ENCODE data around the gene IGSF22.
A peak's percentile ranks its signal among the peaks of the same experiment; 100 is the strongest.
"Not testable (repeated sequence)": the region's sequence is repeated elsewhere in the genome, so short reads cannot be mapped to it uniquely, and the experiment has no call there.

The IGSF22 gene

GRCh38 chr11:18691467-18692140 lies 34.4 kb downstream of the IGSF22 start:
- not testable (repeated sequence) for DNase-seq (ENCODE audit: low read depth in 1 of 2, low spot score in 1 of 2)

- DNase-seq (ENCODE audit: low read depth in 1 of 2, low spot score in 1 of 2), result no peak
Measured at GRCh38 chr11:18684267-18684666, 41.7 kb downstream of the IGSF22 start.

GRCh38 chr11:18682466-18682865 lies 43.5 kb downstream of the IGSF22 start:
- no peak for DNase-seq (ENCODE audit: low read depth in 1 of 2, low spot score in 1 of 2)

DNA sequence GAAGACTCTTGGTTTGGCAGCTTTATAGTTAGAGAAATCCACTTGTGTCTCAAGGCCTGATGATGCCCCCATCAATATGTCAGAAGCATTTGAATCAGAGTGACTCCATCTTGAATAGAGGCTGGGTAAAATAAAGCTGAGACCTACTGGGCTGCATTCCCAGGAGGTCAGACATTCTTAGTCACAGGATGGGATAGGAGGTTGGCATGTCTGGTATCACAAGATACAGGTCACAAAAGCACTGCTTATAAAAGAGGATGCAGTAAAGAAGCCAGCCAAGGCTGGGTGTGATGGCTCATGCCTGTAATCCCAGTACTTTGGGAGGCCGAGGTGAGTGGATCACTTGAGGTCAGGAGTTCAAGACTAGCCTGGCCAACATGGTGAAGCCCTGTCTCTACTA lies 44.0 kb downstream of the IGSF22 start:
- not testable (repeated sequence) for DNase-seq (ENCODE audit: low read depth in 1 of 2, low spot score in 1 of 2)

DNA sequence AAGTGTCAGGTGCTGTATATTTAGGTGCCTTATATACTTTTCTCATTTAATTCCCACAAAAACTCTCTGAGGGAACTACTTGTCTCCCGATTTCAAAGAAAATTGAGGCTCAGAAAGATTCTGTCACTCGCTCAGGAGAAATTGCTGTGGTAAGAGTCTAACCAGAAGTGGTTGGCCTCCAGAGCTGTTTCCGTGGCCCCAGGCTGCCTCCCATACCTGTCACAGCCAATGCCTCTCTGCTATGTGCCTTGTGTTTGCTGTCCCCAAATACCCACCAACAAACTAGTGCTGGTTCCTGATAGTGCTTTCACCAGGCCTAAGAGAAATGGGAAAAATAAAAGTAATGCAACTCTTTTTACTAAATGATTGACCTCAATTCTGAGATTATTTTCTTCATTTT lies 48.4 kb downstream of the IGSF22 start:
- DNase-seq (ENCODE audit: low read depth in 1 of 2, low spot score in 1 of 2), result no peak

DNA sequence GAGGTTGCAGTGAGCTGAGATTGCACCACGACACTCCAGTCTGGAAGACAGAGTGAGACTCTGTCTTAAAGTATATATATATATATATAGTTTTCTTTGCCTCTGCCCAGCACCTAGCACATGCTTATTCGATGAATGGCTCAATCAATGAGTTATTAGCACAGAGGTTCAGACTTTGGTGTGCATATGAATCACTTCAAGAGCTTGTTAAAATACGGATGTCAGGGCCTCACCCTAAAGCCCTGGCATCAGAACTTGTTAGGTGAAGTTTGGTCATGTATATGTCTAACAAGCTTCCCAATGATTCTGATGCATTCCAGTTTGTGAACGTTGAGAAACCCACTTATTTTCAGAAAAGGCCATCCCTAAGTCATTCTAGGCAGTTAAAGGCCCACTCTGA lies 49.2 kb downstream of the IGSF22 start:
- no peak for DNase-seq (ENCODE audit: low read depth in 1 of 2, low spot score in 1 of 2)

DNA sequence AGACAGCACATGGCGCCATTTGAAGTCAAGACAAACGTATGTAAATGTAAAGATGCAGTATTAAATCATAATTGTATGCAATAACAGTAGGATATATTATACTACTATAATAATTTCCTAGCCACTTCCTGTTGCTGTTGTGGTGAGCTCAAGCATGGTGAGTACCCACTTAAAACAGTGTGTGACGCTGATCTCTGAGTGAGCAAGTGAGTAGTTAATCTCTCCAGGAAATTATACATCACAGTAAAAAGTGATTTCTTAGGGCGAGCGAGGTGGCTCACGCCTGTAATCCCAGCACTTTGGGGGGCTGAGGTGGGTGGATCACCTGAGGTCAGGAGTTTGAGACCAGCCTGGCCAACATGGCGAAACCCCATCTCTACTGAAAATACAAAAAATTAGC lies 53.8 kb downstream of the IGSF22 start:
- peak in 1 of 2 donors; percentile 7 for DNase-seq (ENCODE audit: low read depth in 1 of 2, low spot score in 1 of 2)

GRCh38 chr11:18671246-18671645 lies 54.7 kb downstream of the IGSF22 start:
- no peak for DNase-seq (ENCODE audit: low read depth in 1 of 2, low spot score in 1 of 2)

DNA sequence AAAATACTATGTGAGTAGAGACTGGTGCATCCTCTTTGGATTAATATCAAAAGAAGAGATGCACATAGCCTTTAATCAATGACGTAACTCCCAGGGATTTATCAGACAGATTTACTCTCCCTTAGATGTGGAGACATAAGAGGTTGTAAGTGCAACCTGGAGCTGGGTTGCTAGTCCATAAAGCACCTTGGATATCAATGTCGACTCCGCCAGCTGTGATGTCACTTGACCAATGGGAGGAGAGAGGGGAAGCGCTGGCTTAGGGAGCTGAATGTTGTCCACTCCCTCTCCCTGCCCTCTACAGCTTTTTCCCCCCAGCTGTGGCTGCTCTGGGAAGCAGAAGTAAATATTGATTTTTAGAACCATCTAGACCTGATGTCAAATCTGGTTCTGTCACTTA lies 56.3 kb downstream of the IGSF22 start:
- DNase-seq (ENCODE audit: low read depth in 1 of 2, low spot score in 1 of 2), result no peak

GRCh38 chr11:18669219-18669596 lies 56.8 kb downstream of the IGSF22 start:
- DNase-seq (ENCODE audit: low read depth in 1 of 2, low spot score in 1 of 2), result no peak

GRCh38 chr11:18668131-18668530 lies 57.9 kb downstream of the IGSF22 start:
- DNase-seq (ENCODE audit: low read depth in 1 of 2, low spot score in 1 of 2), result no peak

GRCh38 chr11:18665353-18665872 lies 60.6 kb downstream of the IGSF22 start:
- DNase-seq (ENCODE audit: low read depth in 1 of 2, low spot score in 1 of 2), result not testable (repeated sequence)

DNA sequence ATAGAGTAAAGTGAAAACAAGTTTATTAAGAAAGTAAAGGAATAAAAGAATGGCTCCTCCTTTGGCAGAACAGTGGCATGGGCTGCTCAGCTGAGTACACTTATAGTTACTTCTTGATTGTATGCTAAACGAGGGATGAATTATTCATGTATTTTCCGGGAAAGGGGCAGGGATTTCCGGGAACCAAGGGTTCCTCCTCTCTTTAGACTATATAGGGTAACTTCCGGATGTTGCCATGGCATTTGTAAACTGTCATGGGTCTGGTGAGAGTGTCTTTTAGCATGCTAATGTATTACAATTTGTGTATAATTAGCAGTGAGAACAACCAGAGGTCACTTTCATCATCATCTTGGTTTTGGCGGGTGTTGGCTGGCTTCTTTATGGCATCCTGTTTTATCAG lies 68.3 kb downstream of the IGSF22 start:
- no peak for DNase-seq (ENCODE audit: low read depth in 1 of 2, low spot score in 1 of 2)
